SH-SY5Y (cell line): ENCODE data around the gene MX2.

Experiments used
- GATA2 ChIP-seq: IDR thresholded peaks from 2 replicates; pipeline ENCODE4 v1.6.1; 2011; ENCODE audit warnings: mild to moderate bottlenecking, low read depth, low read length
- GATA3 ChIP-seq: IDR thresholded peaks from 2 replicates; pipeline ENCODE4 v1.6.1; 2011; ENCODE audit warnings: low read depth, mild to moderate bottlenecking, low read length, moderate library complexity

DNA sequence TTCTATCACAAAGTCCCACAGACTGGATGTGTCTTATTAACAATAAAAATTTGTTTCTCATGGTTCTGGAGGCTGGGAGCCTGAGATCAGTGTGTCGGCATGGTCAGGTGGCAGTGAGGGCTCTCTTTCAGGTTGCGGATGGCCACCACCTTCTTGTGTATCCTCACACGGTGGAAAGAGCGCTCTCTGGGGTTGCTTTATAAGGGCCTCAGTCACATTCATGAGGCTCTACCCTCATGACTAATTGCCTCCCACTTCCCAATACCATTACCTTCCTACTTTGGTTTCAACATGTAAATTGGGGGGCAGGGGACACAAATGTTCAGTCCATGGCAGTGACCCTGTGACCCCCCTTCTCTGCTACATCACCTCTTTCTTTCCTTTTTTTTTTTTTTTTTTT is 43.5 kb downstream of the MX2 start:
- TF ChIP-seq GATA3 (no peak), GATA2 (no peak)
